Esophagus muscularis mucosa (tissue), 4 donors: ENCODE data around the gene EME1. TPM values are rescaled to one million over a fixed set of nuclear protein-coding genes. Genes with fewer than 3 reads are reported as not detected.

Source experiments
- DNase-seq: peaks from one replicate; pipeline ENCODE4 v3.0.0-alpha.2; 2017; ENCODE audit errors: extremely low spot score
- H3K27ac ChIP-seq, 4 donors: fragments of 200-600 bp; sonication (generic); replicated peaks in 1 of 4; 1 replicate in 3 of 4; 2 replicates in 1 of 4; pipeline ENCODE4 v1.5.1; 2016 to 2019; ENCODE audit warnings: mild to moderate bottlenecking in 1 of 4
- H3K27me3 ChIP-seq, 4 donors: fragments of 200-600 bp; sonication (generic); one replicate each; pipeline versions ENCODE4 v1.5.1 to v1.6.0; 2016 to 2019
- H3K36me3 ChIP-seq, 4 donors: fragments of 200-600 bp; sonication (generic); one replicate each; pipeline ENCODE4 v1.5.1; 2016 to 2019
- H3K4me1 ChIP-seq, 4 donors: fragments of 200-600 bp; sonication (generic); one replicate each; pipeline ENCODE4 v1.5.1; 2016 to 2019
- H3K4me3 ChIP-seq, 4 donors: fragments of 200-600 bp; sonication (generic); 1 replicate in 2 of 4; 2 replicates in 2 of 4; pipeline ENCODE4 v1.5.1; 2016 to 2019; ENCODE audit warnings: mild to moderate bottlenecking in 4 of 4, moderate library complexity in 1 of 4
- H3K9me3 ChIP-seq, 4 donors: fragments of 200-600 bp; sonication (generic); 1 replicate in 3 of 4; 2 replicates in 1 of 4; pipeline ENCODE4 v1.5.1; 2016 to 2019
- CTCF ChIP-seq, 3 experiments: fragments of 200-600 bp in 2 of 3; fragments of 450-650 bp in 1 of 3; sonication (generic) in 2 of 3; IDR thresholded peaks; one replicate each; pipeline ENCODE4 v1.5.1; 2017 to 2019; ENCODE audit warnings: antibody characterized with exemption in 3 of 3, mild to moderate bottlenecking in 2 of 3, moderate library complexity in 1 of 3
- EP300 ChIP-seq: sonication (generic); formaldehyde crosslinking; IDR thresholded peaks from one replicate; pipeline ENCODE4 v1.6.1; 2017; ENCODE audit warnings: antibody characterized with exemption
- POLR2A ChIP-seq: fragments of 450-650 bp; IDR thresholded peaks from one replicate; pipeline ENCODE4 v1.6.1; 2017; ENCODE audit warnings: antibody characterized with exemption, moderate library complexity, mild to moderate bottlenecking, low read depth
- POLR2AphosphoS5 ChIP-seq, 2 donors: sonication (generic); formaldehyde crosslinking; IDR thresholded peaks; one replicate each; pipeline ENCODE4 v1.6.1; 2017; ENCODE audit warnings: antibody characterized with exemption in 2 of 2
- WGBS: methylation state at CpG from one replicate; pipeline ENCODE4 v1.1.5; 2018; 5-methylcytosine and 5-hydroxymethylcytosine counted together
- intact Hi-C: fragments of 100-400 bp; cut with DNase I; formaldehyde crosslinking; loops from one replicate; pipeline ENCODE4 v1.15.1; 2023
- total RNA-seq, 4 donors: library from RNA; depleted of rRNA; stranded (reverse); fragments of >200 nt; gene quantifications; one replicate each; pipeline versions ENCODE4 v1.1.0 to v1.2.1, GENCODE V29; 2016

The EME1 gene
- total RNA-seq, 4 donors from 2014 or later: not detected

DNA sequence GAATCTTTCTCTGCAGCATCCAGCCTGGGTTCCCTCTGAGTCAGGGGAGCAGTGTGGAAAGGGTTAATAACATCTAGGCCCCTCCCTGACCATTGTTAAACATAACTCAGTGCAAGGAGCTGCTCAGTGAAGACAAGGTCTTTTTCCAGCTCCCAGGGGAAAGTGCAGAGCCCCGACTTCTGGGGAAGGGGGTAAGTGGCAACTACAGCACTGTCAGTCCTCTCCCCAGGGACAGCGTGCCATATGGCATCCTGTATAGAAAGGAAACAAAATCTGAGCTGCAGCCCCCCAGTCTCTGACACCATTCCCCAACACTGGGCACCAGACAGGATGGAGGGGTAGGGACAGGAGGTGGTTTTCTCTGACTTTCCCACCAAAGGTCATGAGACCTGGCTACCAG is 7.9 kb upstream of the EME1 start:
- TF ChIP-seq POLR2AphosphoS5 (IDR thresholded peaks at IDR 0.05) (no peak), CTCF (IDR thresholded peaks at IDR 0.05) (no peak), POLR2A (no peak), EP300 (no peak)
- peaks cover 7 to 31% (median 21%) of the 10 kb centered on the region in 4 donors for H3K4me1 ChIP-seq
- DNase-seq: no peak
- intact Hi-C loops: no loop called here
- 65% methylated on average over 2 of the region's 2 CpGs for WGBS
- no peak overlapping the region for H3K4me3 ChIP-seq
- no peak overlapping the region for H3K27ac ChIP-seq
- no peaks in the 10 kb centered on the region for H3K9me3 ChIP-seq
- no peaks in the 10 kb centered on the region for H3K27me3 ChIP-seq
- peaks cover 26 to 73% (median 64%) of the 10 kb centered on the region in 4 donors for H3K36me3 ChIP-seq

GRCh38 chr17:50365649-50366393 is 7.2 kb upstream of the EME1 start:
- intact Hi-C loops: no loop called here
- TF ChIP-seq POLR2AphosphoS5 (IDR thresholded peaks at IDR 0.05) (no peak), CTCF (IDR thresholded peaks at IDR 0.05) (no peak), EP300 (no peak), POLR2A (no peak)
- H3K4me3 ChIP-seq: no peak overlapping the region
- no peaks in the 10 kb centered on the region for H3K27me3 ChIP-seq
- DNase-seq: no peak
- H3K27ac ChIP-seq: no peak overlapping the region
- H3K4me1 ChIP-seq: peaks cover 8 to 38% (median 23%) of the 10 kb centered on the region in 4 donors
- WGBS: 89% methylated on average over 14 of the region's 14 CpGs
- peaks cover 26 to 73% (median 63%) of the 10 kb centered on the region in 4 donors for H3K36me3 ChIP-seq
- no peaks in the 10 kb centered on the region for H3K9me3 ChIP-seq

DNA sequence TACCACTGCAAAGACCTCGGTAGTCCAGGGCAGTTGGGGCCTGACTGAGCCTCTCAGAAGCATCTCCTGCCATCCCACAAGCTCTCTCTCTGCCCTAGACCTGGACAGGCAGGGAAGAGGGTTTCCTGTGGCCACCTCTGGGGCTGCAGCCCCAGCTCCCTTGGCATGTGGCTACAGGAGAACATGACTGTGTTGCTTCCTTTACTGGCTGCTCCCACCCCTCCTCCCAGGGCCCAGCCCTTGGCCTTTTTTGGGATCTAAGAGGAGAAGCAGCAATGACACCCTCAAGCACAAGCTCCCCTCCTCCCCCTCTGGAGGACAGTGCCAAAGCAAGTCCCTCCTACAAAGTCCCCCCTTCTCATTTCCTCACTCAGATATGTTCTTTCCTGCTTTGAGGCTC is 5.6 kb upstream of the EME1 start:
- no peak for DNase-seq
- intact Hi-C loops: no loop called here

DNA sequence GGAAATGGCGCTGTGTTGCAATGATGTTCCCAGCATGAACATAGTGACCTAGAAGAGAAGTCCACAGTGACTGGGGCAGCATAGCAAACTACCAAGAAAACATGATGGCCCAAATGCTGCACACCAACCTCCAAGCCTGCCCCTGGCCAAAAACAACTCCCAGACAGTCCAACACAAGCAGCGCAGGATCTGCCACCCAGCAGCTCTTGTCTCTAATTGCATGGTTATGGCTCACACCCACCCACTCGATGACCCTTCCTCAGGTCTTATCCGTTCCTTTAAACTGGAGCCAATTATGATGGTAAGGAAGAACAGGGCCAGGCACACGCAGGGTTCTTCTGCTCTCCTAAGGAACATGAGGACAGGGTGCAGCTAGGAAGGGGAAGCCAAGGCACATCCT is 3.0 kb upstream of the EME1 start:
- Histone ChIP-seq H3K27me3 (no peaks in the 10 kb centered on the region), H3K36me3 (peaks cover 26 to 58% (median 55%) of the 10 kb centered on the region in 4 donors), H3K4me3 (no peak overlapping the region), H3K9me3 (no peaks in the 10 kb centered on the region), H3K4me1 (peaks cover 22 to 31% (median 25%) of the 10 kb centered on the region in 4 donors), H3K27ac (no peak overlapping the region)
- 97% methylated on average over 5 of the region's 5 CpGs for WGBS
- TF ChIP-seq POLR2A (no peak), CTCF (IDR thresholded peaks at IDR 0.05) (no peak), EP300 (no peak), POLR2AphosphoS5 (IDR thresholded peaks at IDR 0.05) (no peak)
- intact Hi-C loops: no loop called here
- no peak for DNase-seq

More for the DNA sequence above, 5.6 kb upstream of the EME1 start:
- WGBS: 100% methylated on average over 1 of the region's 1 CpG
- no peaks in the 10 kb centered on the region for H3K27me3 ChIP-seq
- H3K9me3 ChIP-seq: no peaks in the 10 kb centered on the region
- H3K4me1 ChIP-seq: peaks cover 20 to 45% (median 34%) of the 10 kb centered on the region in 4 donors
- peaks cover 26 to 67% (median 59%) of the 10 kb centered on the region in 4 donors for H3K36me3 ChIP-seq
- no peak for TF ChIP-seq POLR2AphosphoS5 (IDR thresholded peaks at IDR 0.05)
- TF ChIP-seq EP300: no peak
- no peak for TF ChIP-seq CTCF (IDR thresholded peaks at IDR 0.05)
- no peak for TF ChIP-seq POLR2A
- no peak overlapping the region for H3K4me3 ChIP-seq
- no peak overlapping the region for H3K27ac ChIP-seq
